ENCODE data around the gene TOM1L2. TPM values are rescaled to one million over a fixed set of nuclear protein-coding genes. Genes with fewer than 3 reads are reported as not detected.
A peak's percentile ranks its signal among the peaks of the same experiment; 100 is the strongest.

Gene TOM1L2
- total and polyA plus RNA-seq, 11 donors = 122 to 345 (median 247) TPM

- intact Hi-C loops (cut with DNase I) = loop anchor here in 2 of 10 donors (5.0 to 10.0 kb wide), 3 partner anchors 86 to 146 kb away; partner anchors contain the start of genes DRC3 (in 2 of the 2) and TOM1L2 (in 2 of the 2)
- H3K4me1 ChIP-seq = peaks cover 4 to 37% (median 21%) of the 10 kb centered on the region in 12 donors
Observed at GRCh38 chr17:17886226-17886625, 86.0 kb downstream of the TOM1L2 start.

GRCh38 chr17:17884391-17885357, 87.5 kb downstream of the TOM1L2 start:
- Histone ChIP-seq H3K4me1 (peaks cover 4 to 38% (median 21%) of the 10 kb centered on the region in 12 donors), H3K27me3 (no peaks in the 10 kb centered on the region), H3K4me3 (no peak overlapping the region), H3K36me3 (peaks cover 0 to 67% (median 52%) of the 10 kb centered on the region in 9 donors), H3K27ac (no peak overlapping the region), H3K9me3 (no peaks in the 10 kb centered on the region)
- TF ChIP-seq, protein P1, sequence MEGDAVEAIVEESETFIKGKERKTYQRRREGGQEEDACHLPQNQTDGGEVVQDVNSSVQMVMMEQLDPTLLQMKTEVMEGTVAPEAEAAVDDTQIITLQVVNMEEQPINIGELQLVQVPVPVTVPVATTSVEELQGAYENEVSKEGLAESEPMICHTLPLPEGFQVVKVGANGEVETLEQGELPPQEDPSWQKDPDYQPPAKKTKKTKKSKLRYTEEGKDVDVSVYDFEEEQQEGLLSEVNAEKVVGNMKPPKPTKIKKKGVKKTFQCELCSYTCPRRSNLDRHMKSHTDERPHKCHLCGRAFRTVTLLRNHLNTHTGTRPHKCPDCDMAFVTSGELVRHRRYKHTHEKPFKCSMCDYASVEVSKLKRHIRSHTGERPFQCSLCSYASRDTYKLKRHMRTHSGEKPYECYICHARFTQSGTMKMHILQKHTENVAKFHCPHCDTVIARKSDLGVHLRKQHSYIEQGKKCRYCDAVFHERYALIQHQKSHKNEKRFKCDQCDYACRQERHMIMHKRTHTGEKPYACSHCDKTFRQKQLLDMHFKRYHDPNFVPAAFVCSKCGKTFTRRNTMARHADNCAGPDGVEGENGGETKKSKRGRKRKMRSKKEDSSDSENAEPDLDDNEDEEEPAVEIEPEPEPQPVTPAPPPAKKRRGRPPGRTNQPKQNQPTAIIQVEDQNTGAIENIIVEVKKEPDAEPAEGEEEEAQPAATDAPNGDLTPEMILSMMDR (IDR thresholded peaks at IDR 0.05) = no peak
- no peak for TF ChIP-seq POLR2A (IDR thresholded peaks at IDR 0.05)
- no peak for DNase-seq
- ATAC-seq = no peak
- intact Hi-C loops (cut with DNase I) = loop anchor here in 3 of 10 donors (5.0 to 10.0 kb wide), 4 partner anchors 88 to 148 kb away; partner anchors contain the start of genes DRC3 (in 2 of the 3) and TOM1L2 (in 2 of the 3)
- 94 to 96% (median 95%) methylated on average over 16 of the region's 16 CpGs for WGBS, 4 donors

More at GRCh38 chr17:17886226-17886625, 86.0 kb downstream of the TOM1L2 start:
- Histone ChIP-seq H3K27ac (peak overlapping the region in 4 of 12 donors; percentile 30 to 57 (median 34)), H3K4me3 (no peak overlapping the region), H3K9me3 (no peaks in the 10 kb centered on the region), H3K36me3 (peaks cover 0 to 61% (median 40%) of the 10 kb centered on the region in 9 donors), H3K27me3 (no peaks in the 10 kb centered on the region)
- TF ChIP-seq, protein P1 (IDR thresholded peaks at IDR 0.05) = no peak
- no peak for TF ChIP-seq POLR2A (IDR thresholded peaks at IDR 0.05)
- peak in 4 of 5 donors; percentile 56 to 77 (median 64) for DNase-seq
- WGBS, 4 donors = 82 to 97% (median 86%) methylated on average over 6 of the region's 6 CpGs
- peak in 3 of 4 donors; percentile 38 to 75 (median 53) for ATAC-seq

DNA sequence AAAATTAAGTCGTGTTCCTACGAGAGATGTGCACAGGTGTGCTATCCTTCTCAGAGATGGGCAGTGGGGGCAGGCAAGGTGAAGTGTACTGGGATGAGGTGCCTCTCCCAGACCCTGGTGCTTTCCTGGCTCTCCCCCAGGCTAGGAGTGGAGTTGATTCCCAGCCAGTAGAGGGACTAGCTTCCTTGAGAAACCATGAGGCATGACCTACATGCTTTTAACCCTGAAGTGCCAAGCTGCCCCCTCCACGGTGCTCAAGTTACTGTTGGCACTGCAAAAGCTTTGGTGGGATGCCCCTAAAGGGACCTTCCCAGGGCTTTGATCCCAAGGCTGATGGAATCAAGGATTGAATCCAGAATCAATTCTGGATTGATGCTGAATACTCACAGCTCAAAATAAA, 88.4 kb downstream of the TOM1L2 start:
- 89 to 95% (median 94%) methylated on average over 3 of the region's 3 CpGs for WGBS, 4 donors
- ATAC-seq = no peak
- H3K36me3 ChIP-seq = peaks cover 0 to 72% (median 61%) of the 10 kb centered on the region in 9 donors
- H3K4me3 ChIP-seq = no peak overlapping the region
- TF ChIP-seq POLR2A (IDR thresholded peaks at IDR 0.05) = no peak
- TF ChIP-seq, protein P1 (IDR thresholded peaks at IDR 0.05) = no peak
- H3K27me3 ChIP-seq = no peaks in the 10 kb centered on the region
- DNase-seq = no peak
- H3K9me3 ChIP-seq = no peaks in the 10 kb centered on the region
- intact Hi-C loops (cut with DNase I) = loop anchor here in 2 of 10 donors (5.0 to 10.0 kb wide), 2 partner anchors 91 to 128 kb away; partner anchors contain the start of genes DRC3 (in 1 of the 2) and TOM1L2 (in 1 of the 2)
- H3K27ac ChIP-seq = no peak overlapping the region
- peaks cover 4 to 45% (median 24%) of the 10 kb centered on the region in 12 donors for H3K4me1 ChIP-seq

All from heart left ventricle (tissue), 16 donors.